HEK293 (cell line): ENCODE data around the gene SLC24A5.

ENCODE experiments used
- CTCF ChIA-PET: fragments of 350-600 bp; formaldehyde crosslinking; extraction: SDS; loops from one replicate; lab custom pipeline; 2021; ENCODE audit warnings: antibody characterized with exemption; lab: Yijun Ruan, JAX
- POLR2A ChIA-PET: fragments of 300-600 bp; formaldehyde crosslinking; extraction: SDS; loops from one replicate; lab custom pipeline; 2020; ENCODE audit warnings: antibody characterized with exemption, inconsistent platforms; lab: Yijun Ruan, JAX
- H3K27ac ChIP-seq: fragments of 200-500 bp; sonication (Bioruptor generic); 2 replicates; pipeline ENCODE4 v1.5.1; 2014; ENCODE audit warnings: low read depth, low read length, control low read depth, inconsistent platforms; ENCODE audit errors: extremely low read depth
- H3K36me3 ChIP-seq, 2 experiments: fragments of 200-500 bp in 1 of 2; sonication (Bioruptor generic) in 1 of 2; 1 replicate in 1 of 2; 2 replicates in 1 of 2; pipeline ENCODE4 v1.5.1; 2014 to 2017; ENCODE audit warnings: inconsistent platforms in 2 of 2, low read length in 2 of 2; ENCODE audit not compliant: control insufficient read depth in 2 of 2, insufficient read depth in 1 of 2
- H3K4me1 ChIP-seq: fragments of 200-500 bp; sonication (Bioruptor generic); 2 replicates; pipeline ENCODE4 v1.5.1; 2014; ENCODE audit warnings: mild to moderate bottlenecking, low read length, inconsistent platforms; ENCODE audit not compliant: control insufficient read depth, insufficient read depth
- H3K4me3 ChIP-seq: 2 replicates; pipeline ENCODE4 v1.5.1; 2011; ENCODE audit warnings: low read depth, mild to moderate bottlenecking, control low read depth, low read length, moderate library complexity
- H3K9me3 ChIP-seq: fragments of 200-500 bp; sonication (Bioruptor generic); 2 replicates; pipeline ENCODE4 v1.5.1; 2014; ENCODE audit warnings: low read depth, low read length, inconsistent platforms; ENCODE audit not compliant: control insufficient read depth, insufficient read depth
- CTCF ChIP-seq: fragments of 450-650 bp; formaldehyde crosslinking; IDR thresholded peaks from 2 replicates; pipeline ENCODE4 v1.5.1; 2016; ENCODE audit warnings: missing biosample characterization, missing genetic modification characterization
- ELK4 ChIP-seq: IDR thresholded peaks from 2 replicates; pipeline ENCODE4 v1.6.1; 2011; ENCODE audit warnings: mild to moderate bottlenecking, low read depth, low read length, borderline replicate concordance
- GFI1B ChIP-seq: fragments of 450-650 bp; formaldehyde crosslinking; IDR thresholded peaks from 2 replicates; pipeline ENCODE4 v1.5.1; 2016; ENCODE audit warnings: missing biosample characterization, missing genetic modification characterization
- KLF16 ChIP-seq: fragments of 450-650 bp; formaldehyde crosslinking; IDR thresholded peaks from 2 replicates; pipeline ENCODE4 v1.5.1; 2017; ENCODE audit warnings: missing biosample characterization, missing genetic modification characterization
- KLF9 ChIP-seq: fragments of 450-650 bp; formaldehyde crosslinking; IDR thresholded peaks from 2 replicates; pipeline ENCODE4 v1.5.1; 2016; ENCODE audit warnings: missing biosample characterization, missing genetic modification characterization, low read depth
- OVOL3 ChIP-seq: fragments of 450-650 bp; formaldehyde crosslinking; IDR thresholded peaks from 2 replicates; pipeline ENCODE4 v1.5.1; 2016; ENCODE audit warnings: missing biosample characterization, missing genetic modification characterization
- PRDM4 ChIP-seq: fragments of 450-650 bp; formaldehyde crosslinking; IDR thresholded peaks from 2 replicates; pipeline ENCODE4 v1.5.1; 2017; ENCODE audit warnings: missing biosample characterization, missing genetic modification characterization
- SP3 ChIP-seq: fragments of 450-650 bp; formaldehyde crosslinking; IDR thresholded peaks from 2 replicates; pipeline ENCODE4 v1.5.1; 2016; ENCODE audit warnings: missing biosample characterization, missing genetic modification characterization
- TCF7L2 ChIP-seq: IDR thresholded peaks from 2 replicates; pipeline ENCODE4 v1.6.1; 2011; ENCODE audit warnings: low read depth, mild to moderate bottlenecking, inconsistent platforms, low read length, moderate library complexity, borderline replicate concordance
- ZBTB17 ChIP-seq: fragments of 450-650 bp; formaldehyde crosslinking; IDR thresholded peaks from 2 replicates; pipeline ENCODE4 v1.5.1; 2016; ENCODE audit warnings: missing biosample characterization, missing genetic modification characterization
- ZFP69B ChIP-seq: fragments of 450-650 bp; formaldehyde crosslinking; IDR thresholded peaks from 2 replicates; pipeline ENCODE4 v1.5.1; 2016; ENCODE audit warnings: missing biosample characterization, missing genetic modification characterization
- ZNF146 ChIP-seq: fragments of 450-650 bp; formaldehyde crosslinking; IDR thresholded peaks from 2 replicates; pipeline ENCODE4 v1.5.1; 2016; ENCODE audit warnings: missing biosample characterization, missing genetic modification characterization
- ZNF157 ChIP-seq: fragments of 450-650 bp; formaldehyde crosslinking; IDR thresholded peaks from 2 replicates; pipeline ENCODE4 v1.5.1; 2016; ENCODE audit warnings: missing biosample characterization, missing genetic modification characterization
- ZNF19 ChIP-seq: fragments of 450-650 bp; formaldehyde crosslinking; IDR thresholded peaks from 2 replicates; pipeline ENCODE4; 2016; ENCODE audit warnings: missing biosample characterization, missing genetic modification characterization, low read depth
- ZNF214 ChIP-seq: fragments of 450-650 bp; formaldehyde crosslinking; IDR thresholded peaks from 2 replicates; pipeline ENCODE4 v1.5.1; 2017; ENCODE audit warnings: missing biosample characterization, mild to moderate bottlenecking, missing genetic modification characterization, borderline replicate concordance
- ZNF221 ChIP-seq: fragments of 450-650 bp; formaldehyde crosslinking; IDR thresholded peaks from 2 replicates; pipeline ENCODE4 v1.5.1; 2017; ENCODE audit warnings: missing biosample characterization, missing genetic modification characterization, borderline replicate concordance
- ZNF239 ChIP-seq: fragments of 450-650 bp; formaldehyde crosslinking; IDR thresholded peaks from 2 replicates; pipeline ENCODE4 v1.5.1; 2016; ENCODE audit warnings: missing biosample characterization, missing genetic modification characterization
- ZNF350 ChIP-seq: fragments of 450-650 bp; formaldehyde crosslinking; IDR thresholded peaks from 2 replicates; pipeline ENCODE4 v1.5.0; 2017; ENCODE audit warnings: missing biosample characterization, mild to moderate bottlenecking, missing genetic modification characterization
- ZNF362 ChIP-seq: fragments of 450-650 bp; formaldehyde crosslinking; IDR thresholded peaks from 2 replicates; pipeline ENCODE4 v1.5.1; 2016; ENCODE audit warnings: missing biosample characterization, missing genetic modification characterization
- ZNF37A ChIP-seq: fragments of 450-650 bp; IDR thresholded peaks from 2 replicates; pipeline ENCODE4 v1.5.1; 2018; ENCODE audit warnings: missing biosample characterization, missing genetic modification characterization
- ZNF529 ChIP-seq: fragments of 450-650 bp; formaldehyde crosslinking; IDR thresholded peaks from 2 replicates; pipeline ENCODE4 v1.5.1; 2017; ENCODE audit warnings: missing genetic modification characterization, missing biosample characterization; ENCODE audit not compliant: insufficient replicate concordance
- ZNF548 ChIP-seq: fragments of 450-650 bp; formaldehyde crosslinking; IDR thresholded peaks from 2 replicates; pipeline ENCODE4 v1.5.1; 2016; ENCODE audit warnings: missing biosample characterization, missing genetic modification characterization
- ZNF621 ChIP-seq: fragments of 450-650 bp; formaldehyde crosslinking; IDR thresholded peaks from 2 replicates; pipeline ENCODE4 v1.5.1; 2017; ENCODE audit warnings: missing biosample characterization, missing genetic modification characterization
- ZNF629 ChIP-seq: fragments of 450-650 bp; formaldehyde crosslinking; IDR thresholded peaks from 2 replicates; pipeline ENCODE4 v1.5.1; 2017; ENCODE audit warnings: missing biosample characterization, missing genetic modification characterization
- ZNF707 ChIP-seq: fragments of 450-650 bp; formaldehyde crosslinking; IDR thresholded peaks from 2 replicates; pipeline ENCODE4 v1.5.1; 2016; ENCODE audit warnings: missing biosample characterization, missing genetic modification characterization
- ZNF76 ChIP-seq: fragments of 450-650 bp; formaldehyde crosslinking; IDR thresholded peaks from 2 replicates; pipeline ENCODE4; 2016; ENCODE audit warnings: low read depth, missing biosample characterization, missing genetic modification characterization, borderline replicate concordance
- ZNF768 ChIP-seq: fragments of 450-650 bp; formaldehyde crosslinking; IDR thresholded peaks from 2 replicates; pipeline ENCODE4 v1.5.1; 2018; ENCODE audit warnings: missing biosample characterization, mild to moderate bottlenecking, missing genetic modification characterization
- ZNF843 ChIP-seq: fragments of 450-650 bp; formaldehyde crosslinking; IDR thresholded peaks from 2 replicates; pipeline ENCODE4 v1.5.1; 2016; ENCODE audit warnings: missing biosample characterization, missing genetic modification characterization
- TF ChIP-seq, protein P1 (sequence below): fragments of 450-650 bp; formaldehyde crosslinking; IDR thresholded peaks from 2 replicates; pipeline ENCODE4 v1.5.1; 2016; ENCODE audit warnings: missing biosample characterization, missing genetic modification characterization

Gene SLC24A5

DNA sequence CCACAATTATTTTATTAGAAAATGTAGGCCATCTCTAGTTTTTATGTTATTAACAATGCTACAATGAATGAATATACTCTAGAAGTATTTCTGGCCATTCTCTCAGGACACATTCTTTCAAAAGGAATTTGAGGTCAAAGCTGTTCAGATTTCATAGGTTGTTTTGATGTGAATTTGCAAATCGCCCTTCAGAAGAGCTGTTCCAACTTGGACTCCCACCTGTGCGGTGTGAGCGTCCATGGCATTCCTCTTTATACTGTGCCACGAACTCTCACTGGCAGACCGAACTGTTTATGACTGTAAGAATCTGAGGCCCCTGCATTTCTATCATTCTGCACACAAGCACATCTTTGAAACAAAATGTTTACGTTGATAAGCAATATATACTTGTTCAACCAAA is 18.6 kb upstream of the SLC24A5 start:
- no peak overlapping the region for H3K4me3 ChIP-seq
- no peak overlapping the region for H3K27ac ChIP-seq
- ChIA-PET CTCF (no interaction called here), POLR2A (no interaction called here)
- no peaks in the 10 kb centered on the region for H3K9me3 ChIP-seq
- H3K36me3 ChIP-seq = no peaks in the 10 kb centered on the region
- no peak for TF ChIP-seq ZNF239
- no peak for TF ChIP-seq ZNF362
- no peak for TF ChIP-seq ZNF768
- TF ChIP-seq ZNF629 = no peak
- no peak for TF ChIP-seq PRDM4 (tag by site-specific recombination)
- TF ChIP-seq ZNF214 (tag by site-specific recombination) = no peak
- no peak for TF ChIP-seq SP3 (tag by site-specific recombination)
- TF ChIP-seq ZNF157 (tag by site-specific recombination) = no peak
- TF ChIP-seq ZNF350 = no peak
- TF ChIP-seq KLF9 = no peak
- TF ChIP-seq ZNF621 = no peak
- TF ChIP-seq ZNF843 (tag by site-specific recombination) = no peak
- TF ChIP-seq ZNF548 (tag by site-specific recombination) = no peak
- TF ChIP-seq ZNF146 = no peak
- H3K4me1 ChIP-seq = no peaks in the 10 kb centered on the region

DNA sequence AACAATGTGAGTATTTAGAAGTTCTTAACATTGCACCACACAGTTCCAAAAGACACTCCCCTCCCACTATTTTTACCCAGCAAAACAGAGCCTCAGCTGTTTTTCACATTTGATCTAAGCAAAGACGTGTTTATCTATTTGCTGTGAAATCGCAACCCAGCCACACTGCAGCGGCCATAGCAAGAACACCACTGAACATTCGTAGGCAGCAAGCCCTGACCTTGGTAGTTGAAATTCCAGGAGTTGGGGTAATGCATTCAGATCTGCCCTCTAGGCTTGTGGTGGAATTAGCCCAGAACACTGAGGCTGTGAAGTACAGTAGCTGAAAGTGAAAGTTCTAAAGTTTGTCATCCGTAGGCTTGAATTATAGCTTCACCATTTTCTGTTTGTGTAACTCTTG is 17.1 kb upstream of the SLC24A5 start:
- ChIA-PET POLR2A (no interaction called here), CTCF (no interaction called here)
- no peak for TF ChIP-seq ZNF529 (tag by site-specific recombination)
- no peak for TF ChIP-seq ELK4
- TF ChIP-seq ZNF19 (tag by site-specific recombination) = no peak
- no peak for TF ChIP-seq ZNF76 (tag by site-specific recombination)
- TF ChIP-seq KLF16 (tag by site-specific recombination) = no peak
- TF ChIP-seq ZBTB17 = no peak
- no peak for TF ChIP-seq ZNF37A (tag by site-specific recombination)
- no peak for TF ChIP-seq ZFP69B (tag by site-specific recombination)
- TF ChIP-seq TCF7L2 = no peak
- TF ChIP-seq, protein P1, sequence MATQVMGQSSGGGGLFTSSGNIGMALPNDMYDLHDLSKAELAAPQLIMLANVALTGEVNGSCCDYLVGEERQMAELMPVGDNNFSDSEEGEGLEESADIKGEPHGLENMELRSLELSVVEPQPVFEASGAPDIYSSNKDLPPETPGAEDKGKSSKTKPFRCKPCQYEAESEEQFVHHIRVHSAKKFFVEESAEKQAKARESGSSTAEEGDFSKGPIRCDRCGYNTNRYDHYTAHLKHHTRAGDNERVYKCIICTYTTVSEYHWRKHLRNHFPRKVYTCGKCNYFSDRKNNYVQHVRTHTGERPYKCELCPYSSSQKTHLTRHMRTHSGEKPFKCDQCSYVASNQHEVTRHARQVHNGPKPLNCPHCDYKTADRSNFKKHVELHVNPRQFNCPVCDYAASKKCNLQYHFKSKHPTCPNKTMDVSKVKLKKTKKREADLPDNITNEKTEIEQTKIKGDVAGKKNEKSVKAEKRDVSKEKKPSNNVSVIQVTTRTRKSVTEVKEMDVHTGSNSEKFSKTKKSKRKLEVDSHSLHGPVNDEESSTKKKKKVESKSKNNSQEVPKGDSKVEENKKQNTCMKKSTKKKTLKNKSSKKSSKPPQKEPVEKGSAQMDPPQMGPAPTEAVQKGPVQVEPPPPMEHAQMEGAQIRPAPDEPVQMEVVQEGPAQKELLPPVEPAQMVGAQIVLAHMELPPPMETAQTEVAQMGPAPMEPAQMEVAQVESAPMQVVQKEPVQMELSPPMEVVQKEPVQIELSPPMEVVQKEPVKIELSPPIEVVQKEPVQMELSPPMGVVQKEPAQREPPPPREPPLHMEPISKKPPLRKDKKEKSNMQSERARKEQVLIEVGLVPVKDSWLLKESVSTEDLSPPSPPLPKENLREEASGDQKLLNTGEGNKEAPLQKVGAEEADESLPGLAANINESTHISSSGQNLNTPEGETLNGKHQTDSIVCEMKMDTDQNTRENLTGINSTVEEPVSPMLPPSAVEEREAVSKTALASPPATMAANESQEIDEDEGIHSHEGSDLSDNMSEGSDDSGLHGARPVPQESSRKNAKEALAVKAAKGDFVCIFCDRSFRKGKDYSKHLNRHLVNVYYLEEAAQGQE = no peak
- TF ChIP-seq ZNF707 (tag by site-specific recombination) = no peak
- no peak for TF ChIP-seq GFI1B
- TF ChIP-seq CTCF = no peak
- TF ChIP-seq ZNF221 (tag by site-specific recombination) = no peak
- no peak for TF ChIP-seq OVOL3 (tag by site-specific recombination)
- Histone ChIP-seq H3K36me3 (no peaks in the 10 kb centered on the region), H3K9me3 (no peaks in the 10 kb centered on the region), H3K4me3 (no peak overlapping the region), H3K27ac (no peak overlapping the region), H3K4me1 (no peaks in the 10 kb centered on the region)
